ENCODE results near the gene KIF26B. TPM values are rescaled to one million over a fixed set of nuclear protein-coding genes. Genes with fewer than 3 reads are reported as not detected.

Gene KIF26B
- total and polyA plus RNA-seq, 2 of the 4 experiments (the other 2 are of a cell fraction), result 0.53 to 0.54 TPM

DNA sequence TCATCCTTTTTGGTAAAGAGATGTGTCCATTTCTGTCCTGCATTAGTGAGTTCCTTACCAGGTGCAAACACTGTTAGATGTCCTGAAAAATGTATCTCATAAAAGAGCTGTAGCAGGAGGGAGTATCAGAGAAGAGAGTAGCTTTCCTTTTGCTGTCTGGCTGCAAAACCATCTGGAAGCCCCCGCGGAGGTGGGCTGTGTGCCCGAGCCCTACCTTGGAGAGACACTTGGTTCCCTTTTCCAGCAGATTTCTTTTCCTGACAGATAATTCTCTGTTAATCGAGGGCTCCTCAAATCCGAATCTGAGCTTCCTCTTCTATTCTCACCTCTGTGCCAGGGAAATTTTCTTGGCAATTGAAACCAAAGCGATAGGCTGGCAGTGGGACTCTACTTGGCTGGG, 53.0 kb downstream of the KIF26B start:
- intact Hi-C loops (cut with micrococcal nuclease) (no loop called here), dilution Hi-C loops (cut with HindIII; ENCODE audit: low sequenced_read_pairs, unreplicated experiment) (no loop called here), in situ Hi-C loops (cut with MboI; ENCODE audit: low sequenced_read_pairs) (no loop called here)
- Histone ChIP-seq H2BK15ac (ENCODE audit: low read depth, low read length) (no peak overlapping the region), H2BK120ac (ENCODE audit: low read depth, low read length) (no peak overlapping the region), H3K79me1 (ENCODE audit: low read depth in 1 of 2, low read length in 2 of 2) (no peaks in the 10 kb centered on the region), H3K36me3 (ENCODE audit: control insufficient read depth, insufficient read depth, low read length) (peaks cover 4% of the 10 kb centered on the region), H3K27ac (ENCODE audit: insufficient read depth, low read length) (no peak overlapping the region), H3K4me1 (ENCODE audit: control insufficient read depth, insufficient read depth, low read length) (no peaks in the 10 kb centered on the region), H2AFZ (replicated peaks; ENCODE audit: low read length, poor library complexity) (no peak overlapping the region), H3K4me3 (ENCODE audit: insufficient read depth, low read depth, low read length) (no peak overlapping the region), H4K5ac (ENCODE audit: low read depth, low read length) (no peak overlapping the region), H3K9me3 (ENCODE audit: control insufficient read depth, insufficient read depth, low read length) (peaks cover 25% of the 10 kb centered on the region), H3K4ac (ENCODE audit: low read depth, low read length) (no peak overlapping the region), H3K9me1 (ENCODE audit: insufficient read depth, low read length) (no peaks in the 10 kb centered on the region), H2BK20ac (ENCODE audit: low read depth, low read length) (no peak overlapping the region), H2AK9ac (replicated peaks; ENCODE audit: low read depth, low read length, poor library complexity) (no peak overlapping the region), H3K4me2 (ENCODE audit: low read depth, low read length) (no peak overlapping the region), H3K9ac (ENCODE audit: low read depth, low read length) (no peak overlapping the region), H4K8ac (ENCODE audit: low read depth in 2 of 2, low read length in 2 of 2) (no peak overlapping the region), H3K56ac (ENCODE audit: extremely low read depth, insufficient read depth, low read length) (no peak overlapping the region), H3K18ac (ENCODE audit: low read depth, low read length) (no peak overlapping the region), H4K91ac (ENCODE audit: insufficient read depth, low read depth, low read length) (no peak overlapping the region), H2AK5ac (ENCODE audit: low read depth, low read length) (no peak overlapping the region), H2BK5ac (ENCODE audit: low read depth, low read length, poor library complexity, severe bottlenecking) (no peak overlapping the region), H4K20me1 (ENCODE audit: insufficient read depth, low read length) (no peaks in the 10 kb centered on the region), H3K14ac (replicated peaks; ENCODE audit: low read depth, low read length) (no peak overlapping the region), H3K27me3 (ENCODE audit: control insufficient read depth, insufficient read depth, low read length) (no peaks in the 10 kb centered on the region), H3K23ac (ENCODE audit: low read depth, low read length) (no peak overlapping the region)
- WGBS, 2 experiments (ENCODE audit: extremely low coverage in 2 of 2, insufficient read length in 1 of 2), result 80% methylated on average over 2 of the region's 6 CpGs; no CpG with 5 or more reads in 1 of the 2 experiments
- ChIA-PET POLR2A (ENCODE audit: unreplicated experiment) (no interaction called here), CTCF (no interaction called here)
- TF ChIP-seq FOS (IDR thresholded peaks at IDR 0.05; ENCODE audit: low read depth, low read length), result no peak
- TF ChIP-seq SMC3 (IDR thresholded peaks at IDR 0.05; ENCODE audit: low read depth, low read length), result no peak
- DNase-seq (no peak), ATAC-seq (ENCODE audit: low read depth) (no peak)
- BruUV-seq (replicated peaks), result no TSS peak

Measured in IMR-90 (cell line).